Common myeloid progenitor, CD34-positive (primary cell): ENCODE data around the gene ULK3.

Experiments used
- CTCF ChIA-PET: fragments of 350-600 bp; sonication (Branson Sonifier 250); formaldehyde crosslinking; loops from one replicate; lab custom pipeline; 2021; ENCODE audit warnings: antibody characterized with exemption; lab: Charles Lee
- POLR2A ChIA-PET: fragments of 350-600 bp; sonication (Branson Sonifier 250); formaldehyde crosslinking; loops from one replicate; lab custom pipeline; 2021; ENCODE audit warnings: antibody characterized with exemption; lab: Charles Lee
- DNase-seq, 3 donors: peaks; one replicate each; pipeline versions ENCODE4 v3.0.0 to v3.0.0-alpha.2; 2013
- H3K27ac ChIP-seq, 2 experiments: 1 replicate in 1 of 2; 2 replicates in 1 of 2; pipeline ENCODE4 v1.7.0; 2013; ENCODE audit warnings: inconsistent platforms in 2 of 2, low read length in 2 of 2, mild to moderate bottlenecking in 2 of 2, low read depth in 1 of 2, moderate library complexity in 1 of 2; ENCODE audit not compliant: severe bottlenecking in 2 of 2, insufficient read depth in 1 of 2, poor library complexity in 1 of 2
- H3K27me3 ChIP-seq, 5 experiments: replicated peaks in 2 of 5; 1 replicate in 3 of 5; 2 replicates in 2 of 5; pipeline versions ENCODE4 v1.6.1 to v1.7.0; 2013; ENCODE audit warnings: low read length in 4 of 5, mild to moderate bottlenecking in 2 of 5, moderate library complexity in 2 of 5, inconsistent platforms in 1 of 5; ENCODE audit not compliant: insufficient read depth in 5 of 5, control insufficient read depth in 4 of 5
- H3K36me3 ChIP-seq, 4 experiments: 1 replicate in 2 of 4; 2 replicates in 2 of 4; pipeline versions ENCODE4 v1.6.1 to v1.7.0; 2013; ENCODE audit warnings: low read length in 3 of 4, control low read depth in 1 of 4, mild to moderate bottlenecking in 1 of 4; ENCODE audit not compliant: control insufficient read depth in 4 of 4, insufficient read depth in 4 of 4
- H3K4me1 ChIP-seq, 4 experiments: 1 replicate in 3 of 4; 2 replicates in 1 of 4; pipeline versions ENCODE4 v1.6.1 to v1.7.1; 2013; ENCODE audit warnings: low read length in 3 of 4, mild to moderate bottlenecking in 3 of 4, control low read depth in 1 of 4, inconsistent platforms in 1 of 4, moderate library complexity in 1 of 4; ENCODE audit not compliant: control insufficient read depth in 4 of 4, insufficient read depth in 4 of 4; ENCODE audit errors: control extremely low read depth in 1 of 4
- H3K4me3 ChIP-seq, 7 experiments: 1 replicate in 4 of 7; 2 replicates in 3 of 7; pipeline versions ENCODE4 v1.5.1 to v1.7.0; 2013; ENCODE audit warnings: mild to moderate bottlenecking in 7 of 7, low read length in 6 of 7, moderate library complexity in 6 of 7, inconsistent platforms in 2 of 7, low read depth in 2 of 7, control low read depth in 1 of 7; ENCODE audit not compliant: insufficient read depth in 4 of 7, control insufficient read depth in 1 of 7; ENCODE audit errors: extremely low read depth in 1 of 7
- H3K9me3 ChIP-seq, 5 experiments: 1 replicate in 4 of 5; 2 replicates in 1 of 5; pipeline versions ENCODE4 v1.6.1 to v1.7.1; 2013; ENCODE audit warnings: low read length in 4 of 5, mild to moderate bottlenecking in 2 of 5, inconsistent platforms in 1 of 5, low read depth in 1 of 5, moderate library complexity in 1 of 5; ENCODE audit not compliant: control insufficient read depth in 4 of 5, insufficient read depth in 2 of 5; ENCODE audit errors: control extremely low read depth in 1 of 5
- WGBS: methylation state at CpG from one replicate; pipeline ENCODE4 v1.1.5; 2013; ENCODE audit not compliant: insufficient coverage; 5-methylcytosine and 5-hydroxymethylcytosine counted together

ULK3 gene

GRCh38 chr15:74839526-74840395 is 3.2 kb downstream of the ULK3 start:
- Histone ChIP-seq H3K9me3 (no peaks in the 10 kb centered on the region), H3K27me3 (no peaks in the 10 kb centered on the region), H3K36me3 (peaks cover 0 to 74% (median 43%) of the 10 kb centered on the region in 4 experiments), H3K4me1 (peaks cover 0 to 32% (median 26%) of the 10 kb centered on the region in 4 experiments), H3K27ac (no peak overlapping the region), H3K4me3 (no peak overlapping the region)
- ChIA-PET POLR2A (interaction anchor here (0.6 kb wide), 1 partner anchor 19 kb away, joined by 3 read pairs; no protein-coding TSS in a partner anchor), CTCF (interaction anchor here (1.4 to 10.8 kb wide), 5 partner anchors 14 to 71 kb away, joined by 3 to 130 read pairs (median 17); partner anchors contain the start of genes CPLX3 and FAM219B)
- 95% methylated on average over 23 of the region's 31 CpGs for WGBS
- DNase-seq = no peak

DNA sequence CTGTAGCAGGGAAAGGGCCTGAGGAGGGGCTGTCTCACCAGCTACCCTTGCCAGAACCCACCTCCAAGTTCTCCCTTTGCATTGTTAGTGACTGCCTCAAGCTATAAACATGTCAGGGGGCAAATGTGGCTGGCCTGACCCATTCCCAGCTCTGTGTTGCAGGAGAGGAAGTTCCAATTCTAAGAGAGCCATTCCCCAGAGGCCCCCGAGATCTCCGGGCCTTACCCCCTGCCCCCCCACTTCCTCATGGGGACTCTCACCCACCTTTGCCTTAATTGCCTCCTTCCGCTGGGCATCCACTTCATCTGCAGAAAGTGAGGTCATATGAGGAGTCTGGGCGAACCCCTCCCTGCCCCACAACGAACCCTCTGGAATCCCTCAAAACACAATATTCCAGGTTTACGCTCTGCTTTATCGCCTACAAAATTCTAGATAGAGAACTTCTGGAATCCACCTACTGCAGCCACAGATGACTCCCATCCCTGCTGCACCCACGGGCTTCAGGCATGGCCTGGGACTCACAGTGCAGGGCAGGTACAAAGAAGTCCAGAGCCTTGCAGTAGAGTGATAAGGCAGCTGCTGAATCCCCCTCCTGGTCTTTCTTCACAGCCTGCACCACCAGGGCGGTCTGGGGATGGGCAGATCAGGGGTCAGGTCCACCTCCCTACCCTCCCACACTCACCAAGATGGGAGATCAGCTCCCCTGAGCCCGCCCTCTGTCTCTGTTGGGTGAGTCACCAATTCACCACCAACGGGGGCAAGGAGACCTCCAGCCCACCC is 4.0 kb downstream of the ULK3 start:
- ChIA-PET POLR2A (no interaction called here), CTCF (interaction anchor here (0.8 to 10.8 kb wide), 7 partner anchors 9 to 70 kb away, joined by 3 to 130 read pairs (median 4); partner anchors contain the start of gene FAM219B)
- Histone ChIP-seq H3K27me3 (no peaks in the 10 kb centered on the region), H3K9me3 (no peaks in the 10 kb centered on the region), H3K4me3 (no peak overlapping the region), H3K4me1 (peaks cover 0 to 27% (median 19%) of the 10 kb centered on the region in 4 experiments), H3K27ac (no peak overlapping the region), H3K36me3 (peaks cover 0 to 67% (median 40%) of the 10 kb centered on the region in 4 experiments)
- WGBS = 89% methylated on average over 10 of the region's 11 CpGs
- no peak for DNase-seq

- Histone ChIP-seq H3K27me3 (no peaks in the 10 kb centered on the region), H3K4me3 (no peak overlapping the region), H3K4me1 (peaks cover 0 to 29% (median 19%) of the 10 kb centered on the region in 4 experiments), H3K9me3 (no peaks in the 10 kb centered on the region), H3K27ac (no peak overlapping the region), H3K36me3 (peaks cover 0 to 70% (median 40%) of the 10 kb centered on the region in 4 experiments)
- 100% methylated on average over 4 of the region's 10 CpGs for WGBS
- ChIA-PET CTCF (interaction anchor here (0.8 to 2.0 kb wide), 9 partner anchors 9 to 69 kb away, joined by 3 to 7 read pairs (median 4); no protein-coding TSS in a partner anchor), POLR2A (no interaction called here)
- DNase-seq = no peak
These were observed 4.8 kb downstream of the ULK3 start for GRCh38 chr15:74838137-74838516.

- Histone ChIP-seq H3K4me1 (peaks cover 0 to 34% (median 23%) of the 10 kb centered on the region in 4 experiments), H3K9me3 (no peaks in the 10 kb centered on the region), H3K36me3 (peaks cover 0 to 70% (median 40%) of the 10 kb centered on the region in 4 experiments), H3K27ac (no peak overlapping the region), H3K4me3 (no peak overlapping the region), H3K27me3 (no peaks in the 10 kb centered on the region)
- POLR2A ChIA-PET = no interaction called here
- 98% methylated on average over 13 of the region's 15 CpGs for WGBS
- no peak for DNase-seq
- CTCF ChIA-PET = interaction anchor here (0.6 to 2.0 kb wide), 8 partner anchors 8 to 72 kb away, joined by 3 to 5 read pairs (median 4); no protein-coding TSS in a partner anchor
These were observed 5.3 kb downstream of the ULK3 start for GRCh38 chr15:74837482-74838136.

GRCh38 chr15:74836846-74837245 is 6.1 kb downstream of the ULK3 start:
- CTCF ChIA-PET = interaction anchor here (0.6 to 2.0 kb wide), 4 partner anchors 9 to 73 kb away, joined by 3 to 5 read pairs (median 4); no protein-coding TSS in a partner anchor
- WGBS = 96% methylated on average over 7 of the region's 7 CpGs

DNA sequence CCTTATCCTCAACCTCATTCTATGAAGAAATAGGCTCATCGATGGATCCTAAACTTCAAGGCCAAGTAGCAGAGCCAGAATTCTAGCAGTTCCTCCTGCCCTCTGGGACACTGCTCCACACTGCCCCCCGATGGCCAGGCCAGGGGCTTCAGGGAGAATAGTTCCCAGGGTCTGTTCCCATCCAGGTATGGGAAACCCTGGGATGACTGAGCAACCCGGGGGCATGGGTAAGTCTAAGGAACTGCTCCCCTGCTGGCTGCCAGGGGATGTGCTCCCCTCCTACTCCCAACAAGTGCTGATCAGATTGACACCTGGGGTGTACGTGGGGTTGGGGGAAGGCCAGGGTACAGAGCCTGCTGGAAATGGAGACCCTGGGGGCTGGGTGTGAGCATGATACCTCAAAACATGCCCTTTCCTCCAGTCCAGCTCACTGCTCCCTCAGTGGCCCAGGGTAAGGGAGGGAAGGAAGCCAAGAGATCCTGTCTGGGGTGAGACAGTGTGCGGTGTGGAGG is 7.6 kb downstream of the ULK3 start:
- ChIA-PET CTCF (interaction anchor here (1.3 to 2.0 kb wide), 2 partner anchors 9 to 35 kb away, joined by 4 read pairs; no protein-coding TSS in a partner anchor), POLR2A (no interaction called here)
- whole genome bisulfite sequencing = 61% methylated on average over 3 of the region's 5 CpGs
- peaks cover 0 to 20% (median 15%) of the 10 kb centered on the region in 4 experiments for H3K4me1 ChIP-seq
- no peak overlapping the region for H3K4me3 ChIP-seq
- no peak overlapping the region for H3K27ac ChIP-seq
- no peaks in the 10 kb centered on the region for H3K27me3 ChIP-seq
- H3K36me3 ChIP-seq = peaks cover 0 to 54% (median 32%) of the 10 kb centered on the region in 4 experiments
- no peaks in the 10 kb centered on the region for H3K9me3 ChIP-seq
- peak; percentile 42 to 53 (median 53) for DNase-seq

More at GRCh38 chr15:74836846-74837245, 6.1 kb downstream of the ULK3 start:
- Histone ChIP-seq H3K4me3 (no peak overlapping the region), H3K27me3 (no peaks in the 10 kb centered on the region), H3K9me3 (no peaks in the 10 kb centered on the region), H3K36me3 (peaks cover 0 to 68% (median 40%) of the 10 kb centered on the region in 4 experiments), H3K27ac (no peak overlapping the region), H3K4me1 (peaks cover 0 to 30% (median 17%) of the 10 kb centered on the region in 4 experiments)
- POLR2A ChIA-PET = interaction anchor here (0.7 kb wide), 1 partner anchor 837 kb away, joined by 3 read pairs; no protein-coding TSS in a partner anchor
- no peak for DNase-seq
